GM18511 (cell line): ENCODE results near the gene PLEKHA7.
A peak's percentile ranks its signal among the peaks of the same experiment; 100 is the strongest.

Source experiments
- ATAC-seq: cut with Tn5 transposase; IDR thresholded peaks from one replicate; pipeline ENCODE4 v1.9.1; 2021; ENCODE audit warnings: mild to moderate bottlenecking, moderate library complexity; ENCODE audit not compliant: unreplicated experiment

The PLEKHA7 gene

DNA sequence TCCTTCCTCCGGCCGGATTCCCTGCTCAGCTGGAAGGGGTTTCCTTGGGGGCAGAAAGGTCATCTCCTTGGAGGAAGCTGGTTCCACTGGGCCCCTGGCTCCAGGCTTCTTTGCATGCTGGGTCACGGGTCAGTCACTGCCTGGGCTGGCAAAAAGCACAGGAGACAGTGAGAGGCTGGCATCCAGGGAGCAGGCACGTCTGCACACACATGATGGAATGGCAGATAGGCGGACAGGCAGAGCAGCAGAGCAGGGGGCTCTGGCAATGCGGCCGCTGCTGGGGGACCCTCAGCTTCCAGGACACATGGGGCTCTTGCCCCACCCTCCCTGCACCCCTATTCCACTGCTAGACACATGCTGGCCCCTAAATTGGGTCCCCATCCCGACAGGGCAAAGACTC, 235.3 kb downstream of the PLEKHA7 start:
- no peak for ATAC-seq

DNA sequence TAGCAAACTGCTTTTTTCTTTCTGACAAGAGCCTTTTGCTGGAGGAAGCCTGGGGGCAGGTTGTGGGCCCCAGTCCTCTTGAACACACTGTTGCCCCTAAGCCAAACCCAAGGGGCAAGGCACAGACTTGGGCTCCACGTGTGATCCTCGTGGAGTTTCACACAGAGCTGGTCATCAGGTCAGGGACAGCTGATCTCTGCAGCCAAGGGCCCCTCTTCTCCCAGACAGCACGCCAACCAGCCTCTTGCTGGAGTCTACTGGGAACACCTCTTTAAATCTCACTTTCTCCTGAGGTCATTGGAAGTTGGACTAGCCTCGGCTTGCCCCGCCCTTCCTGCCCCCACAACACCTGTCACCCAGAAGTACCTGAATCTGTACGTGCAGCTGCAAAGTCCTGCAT, 235.9 kb downstream of the PLEKHA7 start:
- ATAC-seq = no peak

DNA sequence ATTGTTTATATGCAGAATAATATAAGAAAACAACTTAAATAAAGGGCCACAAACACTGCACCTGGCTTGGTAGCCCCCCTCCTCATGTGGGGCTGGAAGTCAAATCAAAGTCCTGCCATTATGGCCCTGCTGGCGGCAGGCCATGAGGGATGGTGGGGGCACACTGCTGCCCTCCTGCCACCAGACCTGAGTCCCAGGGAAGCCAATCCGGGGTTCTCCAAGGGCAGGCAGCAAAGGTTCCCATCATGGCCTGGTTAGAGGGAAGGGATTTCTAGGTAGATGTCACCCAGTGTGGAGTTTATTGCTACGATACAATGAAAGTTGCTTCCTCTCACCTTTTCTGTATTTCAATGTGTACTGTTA, 236.6 kb downstream of the PLEKHA7 start:
- ATAC-seq = no peak

DNA sequence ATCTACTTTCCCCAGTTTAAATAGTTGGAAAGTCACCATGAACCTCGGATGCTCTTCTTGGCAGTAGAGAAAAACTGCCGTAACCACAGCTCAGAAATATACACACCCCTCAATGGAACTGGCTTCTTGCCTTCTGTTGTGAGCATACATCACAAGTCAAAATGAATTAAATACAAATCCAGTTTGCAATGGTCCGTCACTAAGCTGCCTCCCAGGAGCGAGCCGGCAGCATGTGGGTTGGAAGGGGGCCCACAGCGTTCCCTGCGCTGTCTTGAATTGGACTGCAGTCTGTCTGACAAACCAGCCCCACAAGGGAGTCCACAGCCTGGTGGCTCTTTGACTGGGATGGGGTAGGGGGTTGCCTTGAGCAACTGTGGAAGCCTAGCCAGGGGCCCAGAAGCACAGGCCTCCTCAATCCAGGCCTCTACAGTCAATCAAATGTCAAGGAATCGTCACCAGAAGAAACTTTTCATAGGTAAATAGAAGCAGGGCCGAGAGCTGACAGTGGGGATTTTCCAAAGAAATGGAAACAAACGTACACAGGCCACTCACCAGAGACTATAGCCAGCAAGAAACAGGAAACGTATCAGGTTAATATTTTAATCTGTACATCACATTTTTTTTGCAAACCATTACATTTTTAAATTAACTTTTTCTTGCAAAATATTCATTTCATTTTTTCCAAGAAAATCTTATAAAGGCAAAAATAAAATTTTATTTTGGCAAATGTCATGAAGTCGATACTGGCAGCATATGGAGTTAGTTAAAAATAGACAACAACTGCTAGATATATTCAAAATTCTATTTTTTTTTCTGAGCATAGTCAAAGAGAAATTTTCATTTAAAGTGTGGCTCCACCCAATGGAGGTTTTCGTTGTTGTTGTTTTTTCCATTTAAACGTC, 237.3 kb downstream of the PLEKHA7 start:
- ATAC-seq = no peak

DNA sequence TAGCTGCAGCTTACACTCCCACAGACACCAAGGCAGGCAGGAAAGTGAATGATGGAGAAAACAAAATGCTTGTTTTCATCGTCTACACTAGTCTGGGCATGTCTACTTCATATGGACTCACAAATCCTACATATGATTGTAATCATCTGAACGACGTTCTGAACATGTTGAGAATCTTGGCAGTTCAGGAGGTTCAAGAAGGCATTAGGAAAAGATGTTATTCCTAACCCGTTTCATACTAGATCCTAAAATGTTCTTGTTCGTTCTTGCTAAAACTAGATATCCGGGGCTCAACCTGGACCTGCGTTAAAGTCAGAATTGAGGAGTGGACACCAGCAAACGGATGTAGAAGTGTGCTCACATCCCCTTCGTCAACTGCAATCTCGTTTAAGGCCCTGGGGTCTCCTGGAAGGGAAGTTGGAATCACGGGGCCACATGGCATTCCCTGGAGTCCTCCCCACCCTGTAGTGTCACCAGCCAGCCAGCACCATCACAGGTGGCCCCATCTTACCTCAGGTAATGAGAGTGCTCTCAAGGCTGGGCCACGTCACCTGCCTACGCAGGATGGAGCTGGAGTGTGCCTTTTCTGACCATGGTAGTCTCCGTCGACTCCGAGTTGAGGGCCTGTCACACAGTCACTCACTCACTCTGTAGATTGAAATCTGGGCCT, 238.5 kb downstream of the PLEKHA7 start:
- ATAC-seq = no peak

DNA sequence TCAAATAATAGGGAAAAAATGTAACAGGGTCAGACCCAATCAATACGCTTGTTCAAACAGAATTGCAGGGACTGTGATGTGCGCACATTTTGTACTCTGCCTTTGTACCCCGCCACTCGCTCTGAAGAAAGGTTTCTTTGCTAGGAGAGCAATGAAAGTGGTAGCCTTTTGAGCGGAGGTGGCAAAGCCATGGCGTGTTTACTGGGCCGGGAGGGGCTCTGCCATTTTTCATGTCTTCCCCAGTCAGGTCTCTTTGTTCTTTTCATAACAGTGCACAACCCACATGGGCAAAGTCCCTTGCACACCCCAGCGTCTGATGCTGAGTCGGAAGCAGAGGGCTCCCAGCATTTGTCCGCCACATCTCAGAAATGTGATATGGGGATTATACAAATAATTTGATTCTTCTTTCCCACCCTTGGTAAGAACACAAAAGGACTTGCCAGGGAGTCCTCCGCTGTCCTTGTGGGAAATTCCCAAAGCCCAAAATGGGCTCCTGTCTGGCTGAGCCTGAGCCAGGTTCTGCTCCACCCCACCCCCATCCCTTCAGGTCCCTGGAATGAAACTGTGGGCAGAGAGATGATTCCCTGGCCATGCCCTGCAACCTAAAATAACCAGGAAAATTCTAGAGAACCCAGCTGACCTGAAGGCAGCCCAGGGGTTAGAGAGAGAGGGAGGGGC, 239.1 kb downstream of the PLEKHA7 start:
- no peak for ATAC-seq

DNA sequence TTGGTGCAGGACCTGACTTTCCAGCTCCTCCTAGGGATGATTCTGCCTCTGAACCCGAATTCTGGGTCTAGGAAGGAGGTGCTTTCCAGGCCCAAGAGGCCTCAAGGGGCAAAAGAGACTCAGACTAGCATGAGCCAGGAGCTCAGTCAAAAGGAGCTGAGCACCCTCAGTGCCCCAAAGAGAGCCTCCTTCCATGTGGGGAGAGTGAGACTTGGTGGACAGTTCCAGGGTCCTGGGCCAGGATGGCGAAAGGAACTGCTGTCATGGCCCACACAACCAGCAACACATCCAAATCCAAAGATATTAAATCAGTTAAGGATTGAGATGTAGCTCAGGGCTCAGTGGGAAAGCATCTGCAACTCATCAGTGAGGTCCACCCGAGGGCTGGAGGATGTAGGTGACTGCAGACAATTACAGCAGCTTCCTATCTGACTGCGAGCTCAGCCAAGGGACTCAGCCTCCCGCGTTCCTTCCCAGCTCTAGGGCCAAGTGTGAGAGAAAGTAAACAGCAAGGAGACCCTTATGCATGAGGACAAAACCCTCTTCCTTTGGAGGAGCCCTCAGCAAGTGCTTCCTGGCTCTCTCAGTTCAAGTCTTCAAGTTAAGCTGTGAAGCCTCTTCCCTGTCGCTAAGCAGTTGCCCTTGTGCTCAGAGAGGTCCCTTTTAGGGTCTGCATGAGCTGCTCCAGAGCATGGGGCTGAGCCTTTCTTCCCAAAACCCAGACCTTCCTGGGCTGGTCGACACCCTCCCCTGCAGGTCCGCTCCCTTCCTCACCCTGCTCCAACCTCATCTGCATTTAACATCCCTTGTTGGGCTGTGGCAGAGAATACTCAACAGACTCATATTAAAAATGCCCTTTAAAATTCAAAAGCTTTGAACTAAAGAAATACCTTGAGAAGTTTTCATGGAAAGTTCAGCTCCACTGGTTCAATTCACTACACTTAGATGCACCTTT, 240.0 kb downstream of the PLEKHA7 start:
- no peak for ATAC-seq

DNA sequence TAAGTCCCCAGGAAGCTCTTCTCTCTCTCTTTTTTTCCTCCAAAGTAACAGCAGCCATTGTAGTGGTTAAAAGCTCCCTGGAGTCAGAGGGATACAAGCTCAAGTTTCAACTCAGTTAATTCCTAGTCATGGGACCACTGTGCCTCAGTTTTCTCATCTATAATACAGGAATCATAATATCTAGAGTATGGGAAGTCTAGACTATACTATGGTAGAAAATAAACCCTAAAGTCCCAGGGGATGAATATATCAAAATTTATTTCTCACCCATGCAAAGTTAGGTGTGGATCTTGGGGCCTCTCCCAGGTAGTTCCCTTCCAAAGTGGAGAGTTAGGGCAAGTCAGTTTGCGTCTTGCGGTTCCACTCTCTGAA, 242.1 kb downstream of the PLEKHA7 start:
- ATAC-seq = no peak

DNA sequence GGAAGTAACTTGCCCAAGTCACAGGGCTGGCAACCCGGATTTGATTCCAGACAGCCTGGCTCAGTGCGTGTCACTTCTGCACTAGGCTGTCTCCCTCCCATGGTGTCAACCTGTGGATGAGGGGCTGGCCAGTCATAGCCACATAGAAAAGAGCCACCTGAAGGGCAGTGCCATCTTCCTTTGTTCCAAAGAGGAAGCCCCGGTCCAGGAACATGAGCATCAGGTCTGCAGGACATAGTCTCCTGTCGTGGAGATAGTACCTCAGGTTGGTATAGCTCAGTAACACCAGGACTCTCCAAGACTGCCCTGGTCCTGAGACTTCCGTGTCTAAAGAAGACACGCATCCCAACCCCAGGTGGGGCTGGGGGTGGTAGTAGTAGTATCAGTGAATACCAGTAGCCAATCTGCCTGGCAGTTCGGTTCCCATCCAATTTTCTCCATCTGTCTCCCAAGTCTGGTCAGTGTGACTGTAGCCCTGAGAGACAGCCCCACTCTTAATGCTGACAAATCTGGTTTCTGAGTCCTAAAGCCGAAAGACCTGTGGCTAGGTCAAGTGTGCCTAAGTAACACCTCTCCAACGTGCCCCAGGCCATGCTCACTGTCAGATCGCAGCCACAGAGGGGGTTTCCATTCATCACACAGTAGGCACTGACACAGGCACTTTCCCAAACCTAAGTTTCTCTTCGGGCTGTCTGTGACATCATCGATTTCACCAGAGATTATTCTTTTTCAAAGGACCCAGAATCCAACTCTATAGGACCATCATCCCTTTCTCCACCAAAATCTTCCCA, 242.7 kb downstream of the PLEKHA7 start:
- no peak for ATAC-seq

DNA sequence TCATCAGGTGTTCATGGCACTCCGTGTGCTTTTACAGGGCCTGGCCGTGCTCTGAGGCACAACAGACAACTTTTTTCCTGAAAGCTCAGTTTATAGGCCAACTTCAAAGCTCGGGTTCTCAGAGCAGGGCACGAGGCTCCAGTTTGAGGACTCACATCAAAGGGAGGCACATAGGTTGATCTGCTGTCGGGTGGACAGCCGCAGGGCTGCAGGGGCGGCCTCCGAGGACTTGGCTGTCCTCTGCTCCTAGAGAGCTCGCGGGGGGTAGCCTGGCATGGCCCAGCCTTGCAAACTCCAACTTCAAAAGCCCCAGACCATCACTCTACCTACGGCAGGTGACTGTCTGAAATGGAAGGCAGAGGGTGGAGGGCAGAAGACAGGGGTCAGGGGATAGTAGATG, 244.2 kb downstream of the PLEKHA7 start:
- ATAC-seq = no peak

DNA sequence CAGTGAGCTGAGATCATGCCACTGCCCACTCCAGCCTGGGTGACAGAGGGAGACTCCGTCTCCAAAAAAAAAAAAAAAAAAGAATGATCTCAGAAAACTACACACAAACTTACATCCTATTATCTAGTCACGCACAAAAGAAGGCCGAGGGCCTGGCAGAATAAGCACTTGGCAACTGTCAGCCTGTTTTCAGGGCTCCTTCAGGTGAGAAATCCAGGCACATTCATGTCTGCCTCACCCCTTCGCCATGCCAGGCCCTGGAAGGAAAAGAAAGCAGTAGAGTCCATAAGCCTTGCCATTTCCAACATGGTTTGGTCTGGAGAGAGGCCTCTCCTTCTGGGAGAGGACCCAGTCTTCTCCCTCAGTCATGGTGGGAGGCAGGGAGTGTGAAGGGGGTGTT, 244.8 kb downstream of the PLEKHA7 start:
- no peak for ATAC-seq

DNA sequence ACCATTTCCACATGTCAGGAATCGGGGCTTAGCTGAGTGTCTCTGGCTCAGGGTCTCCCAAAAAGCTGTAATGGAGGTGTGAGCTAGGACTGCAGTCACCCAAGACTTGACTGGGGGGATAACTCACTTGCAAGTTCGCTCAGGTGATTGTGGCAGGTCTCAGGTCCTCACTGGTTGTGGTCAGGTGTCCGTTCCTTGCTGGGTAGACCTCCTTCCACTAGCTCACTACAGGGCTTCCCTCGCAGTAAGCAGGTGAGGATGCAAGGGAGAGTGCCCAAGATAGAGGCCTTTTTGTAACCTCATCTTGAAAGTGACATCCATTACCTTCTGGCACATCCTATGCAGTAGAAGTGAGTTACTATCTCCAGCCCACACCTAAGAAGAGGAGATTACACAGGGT, 246.3 kb downstream of the PLEKHA7 start:
- ATAC-seq = no peak

DNA sequence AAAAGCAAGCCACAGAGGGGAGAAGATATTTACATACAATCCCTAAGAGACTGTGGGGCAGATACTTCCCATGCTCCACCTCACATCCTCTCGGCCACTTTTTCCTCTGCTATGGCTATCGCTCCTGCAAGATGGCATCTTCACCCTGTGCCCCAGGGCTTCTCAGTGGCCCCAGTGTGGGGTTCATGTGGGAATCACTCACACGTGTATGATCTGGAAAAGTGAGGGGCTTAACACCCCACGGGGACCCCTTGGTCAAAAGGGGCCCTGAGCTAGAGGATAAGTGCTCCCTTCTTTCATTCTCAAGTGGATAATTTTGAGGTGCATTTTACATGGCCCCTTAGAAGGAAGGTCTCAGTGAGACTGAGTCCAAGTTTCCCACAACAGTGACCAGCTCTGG, 247.1 kb downstream of the PLEKHA7 start:
- no peak for ATAC-seq

DNA sequence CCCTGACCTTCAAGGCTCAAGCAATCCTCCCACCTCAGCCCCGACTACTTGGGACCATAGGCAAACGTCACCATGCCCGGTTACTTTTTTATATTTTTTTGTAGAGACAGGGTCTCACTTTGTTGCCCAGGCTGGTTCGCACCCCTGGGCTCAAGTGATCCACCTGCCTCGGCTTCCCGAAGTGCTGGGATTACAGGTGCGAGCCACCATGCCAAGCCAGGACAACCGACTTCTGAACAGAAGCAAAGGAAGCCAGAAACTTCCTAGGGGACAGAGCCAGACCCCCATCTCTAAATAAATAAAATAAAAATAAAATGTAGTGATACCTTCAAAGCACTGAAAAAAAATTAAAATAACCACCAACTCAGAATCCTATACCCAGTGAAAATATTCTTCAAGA, 249.3 kb downstream of the PLEKHA7 start:
- ATAC-seq = no peak

DNA sequence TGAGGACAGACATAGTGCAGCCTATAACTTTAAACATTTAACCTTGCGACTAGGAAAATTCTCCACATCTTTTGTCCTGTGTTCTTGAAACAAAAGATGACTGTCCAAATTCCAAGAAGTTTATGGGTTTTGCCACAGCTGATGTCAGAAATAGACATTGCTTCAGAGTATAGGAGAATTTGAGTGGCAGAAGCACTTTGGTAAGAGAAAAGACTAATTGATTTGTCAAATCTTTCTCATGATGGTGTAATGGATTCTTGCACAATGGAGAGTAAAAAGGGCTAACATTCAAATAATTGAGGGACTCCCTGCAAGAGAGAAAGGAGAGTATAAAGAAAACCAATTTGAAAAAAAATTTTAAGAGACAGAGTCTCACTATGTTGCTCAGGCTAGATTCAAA, 250.5 kb downstream of the PLEKHA7 start:
- no peak for ATAC-seq

DNA sequence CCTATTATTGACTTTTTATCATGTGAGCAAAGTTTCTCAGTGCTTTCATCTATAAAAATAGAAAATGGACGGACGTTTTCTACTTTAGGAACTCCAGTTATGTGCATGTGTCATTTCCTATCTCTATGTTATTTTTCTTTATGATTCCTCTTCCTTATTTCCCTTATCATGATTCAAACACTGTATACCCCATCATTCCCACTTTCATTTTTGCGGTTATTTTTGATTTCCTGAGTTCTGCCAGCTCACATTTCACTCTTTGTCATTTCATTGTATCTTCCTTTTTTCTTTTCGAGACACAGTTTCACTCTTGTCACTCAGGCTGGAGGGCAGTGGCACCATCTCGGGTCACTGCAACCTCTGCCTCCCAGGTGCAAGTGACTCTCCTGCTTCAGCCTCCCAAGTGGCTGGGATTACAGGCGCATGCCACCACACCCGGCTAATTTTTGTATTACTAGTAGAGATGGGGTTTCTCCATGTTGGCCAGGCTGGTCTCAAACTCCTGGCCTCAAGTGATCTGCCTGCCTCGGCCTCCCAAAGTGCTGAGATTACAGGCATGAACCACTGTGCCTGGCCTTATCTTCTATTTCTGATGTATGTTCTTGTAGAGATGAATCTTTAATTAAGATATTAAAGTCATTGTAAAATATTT, 254.2 kb downstream of the PLEKHA7 start:
- ATAC-seq = no peak

DNA sequence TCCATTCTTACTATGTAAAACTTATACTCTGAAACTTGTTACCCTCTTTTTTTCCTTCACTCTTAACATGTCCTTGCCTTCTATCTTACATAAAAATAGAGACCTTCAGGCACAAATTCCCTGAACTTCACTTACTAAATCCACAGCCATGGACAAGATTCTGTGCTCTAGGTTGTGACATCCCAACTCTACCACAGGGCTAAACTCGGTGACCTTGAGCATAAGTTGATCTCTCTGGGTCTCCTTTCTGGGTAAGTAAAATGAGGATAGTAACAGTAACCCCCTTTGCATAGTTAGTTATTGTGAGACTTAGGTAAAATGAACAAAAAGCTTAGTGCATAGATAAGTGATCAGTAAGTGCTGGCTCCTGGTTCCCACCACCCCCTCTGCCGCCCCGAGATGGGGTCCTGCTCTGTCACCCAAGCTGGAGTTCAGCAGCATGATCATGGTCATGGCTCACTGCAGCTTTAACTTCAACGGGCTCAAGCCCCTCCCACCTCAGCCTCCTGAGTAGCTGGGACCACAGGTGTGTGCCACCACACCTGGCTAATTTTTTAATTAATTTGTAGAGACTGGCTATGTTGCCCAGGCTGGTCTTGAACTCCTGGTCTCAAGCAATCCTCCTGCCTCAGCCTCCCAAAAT, 255.7 kb downstream of the PLEKHA7 start:
- no peak for ATAC-seq

DNA sequence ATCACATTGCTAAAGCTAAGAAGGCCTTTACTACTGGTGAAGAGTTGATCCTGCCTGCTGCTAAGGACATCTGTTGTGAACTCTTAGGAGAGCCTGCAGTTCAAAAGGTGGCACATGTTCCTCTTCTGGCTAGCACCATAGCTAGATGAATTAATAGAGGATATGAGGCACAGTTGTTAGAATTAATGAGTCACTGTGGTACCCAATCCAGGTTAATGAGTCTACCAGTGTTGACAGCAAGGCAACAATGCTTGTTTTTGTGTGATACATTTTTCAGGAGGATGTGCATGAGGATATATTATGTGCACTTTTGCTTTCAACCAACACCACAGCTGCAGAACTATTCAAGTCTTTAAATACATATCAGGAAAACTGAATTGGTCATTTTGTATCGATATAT, 263.8 kb downstream of the PLEKHA7 start:
- ATAC-seq = no peak

DNA sequence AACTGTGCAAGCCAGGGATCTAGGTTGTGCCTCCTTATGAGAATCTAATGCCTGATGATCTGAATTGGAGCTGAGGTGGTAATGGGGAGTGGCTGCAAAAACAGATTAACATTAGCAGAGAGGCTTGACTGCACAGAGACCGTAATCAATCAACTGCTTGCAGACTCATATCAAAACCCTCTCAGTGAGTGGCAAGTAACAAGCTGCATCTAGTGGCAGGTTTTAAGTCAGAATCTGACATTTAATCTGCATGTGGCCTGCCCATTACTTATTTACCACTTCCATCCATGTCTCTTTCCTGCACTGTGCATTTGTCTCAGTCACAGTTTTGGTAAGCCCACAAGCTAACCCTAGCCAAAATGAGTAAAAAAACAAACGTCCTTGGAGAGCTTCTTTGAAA, 264.5 kb downstream of the PLEKHA7 start:
- peak; percentile 59 for ATAC-seq
